Measurements from ENCODE around the gene CP. TPM values are rescaled to one million over a fixed set of nuclear protein-coding genes. Genes with fewer than 3 reads are reported as not detected.

CP gene
- total RNA-seq, 1 donor from 2014 or later = 4.7 TPM

DNA sequence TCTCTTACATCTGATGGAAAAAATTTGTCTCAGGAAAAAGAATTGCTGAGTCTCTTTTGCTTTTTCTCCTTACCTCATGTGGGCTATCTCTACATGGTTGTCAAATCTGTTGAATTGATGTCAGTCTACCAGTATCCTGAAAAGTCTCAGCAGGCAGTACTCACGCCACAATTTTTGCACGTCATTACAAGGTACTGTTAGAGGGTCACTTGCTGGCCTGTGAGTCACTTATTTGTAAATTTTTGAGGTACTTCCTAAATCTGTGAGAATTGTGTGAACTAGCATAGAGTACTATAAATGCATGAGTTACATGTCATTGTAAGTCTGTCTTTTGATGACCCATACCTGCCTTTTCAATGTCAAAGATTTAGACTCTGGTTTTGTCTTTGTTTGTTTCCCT lies 76.3 kb downstream of the CP start:
- DNase-seq (no peak), ATAC-seq (ENCODE audit: poor library complexity) (no peak)
- intact Hi-C loops (cut with DNase I) = no loop called here

DNA sequence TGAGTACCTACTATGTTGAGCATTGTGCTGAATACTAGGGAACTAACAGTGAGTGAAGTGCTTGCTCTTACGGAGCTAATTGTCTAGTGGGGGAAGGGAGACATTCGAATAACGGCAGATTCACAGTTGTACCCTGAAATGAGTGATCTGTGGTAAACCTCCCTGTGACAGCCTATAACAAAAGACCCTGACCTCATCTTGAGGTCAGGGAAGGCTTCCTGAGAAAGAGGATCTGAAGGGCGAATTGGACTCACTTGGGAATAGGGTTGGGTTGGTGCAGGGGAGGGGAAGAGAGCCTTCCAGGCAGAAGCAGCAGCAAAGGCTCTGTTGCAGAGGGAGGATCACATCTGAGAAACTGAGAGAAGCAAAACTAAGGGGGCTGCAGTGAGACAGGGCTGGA lies 78.9 kb downstream of the CP start:
- DNase-seq (no peak), ATAC-seq (ENCODE audit: poor library complexity) (no peak)
- intact Hi-C loops (cut with DNase I) = no loop called here

DNA sequence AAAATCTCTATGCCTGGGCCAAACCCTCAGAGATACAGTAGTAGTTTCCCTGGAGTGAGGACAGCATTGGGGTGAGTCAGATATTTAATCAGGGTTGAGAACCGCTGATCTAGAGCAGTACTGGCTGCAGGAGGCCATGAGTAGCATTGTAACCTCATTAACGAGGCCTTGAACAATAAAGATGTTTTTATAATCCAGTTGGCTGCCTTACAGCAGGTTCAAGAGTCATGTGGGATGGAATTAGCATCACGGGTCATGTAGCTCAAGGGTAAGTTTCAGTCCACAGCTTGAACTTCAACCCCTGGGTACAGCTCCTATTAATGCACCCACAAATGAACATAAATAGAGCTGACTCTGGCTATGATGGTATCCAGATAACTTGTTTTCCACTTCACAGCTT lies 87.1 kb downstream of the CP start:
- intact Hi-C loops (cut with DNase I) = no loop called here
- ATAC-seq (ENCODE audit: poor library complexity) (peak; percentile 12), DNase-seq (no peak)

DNA sequence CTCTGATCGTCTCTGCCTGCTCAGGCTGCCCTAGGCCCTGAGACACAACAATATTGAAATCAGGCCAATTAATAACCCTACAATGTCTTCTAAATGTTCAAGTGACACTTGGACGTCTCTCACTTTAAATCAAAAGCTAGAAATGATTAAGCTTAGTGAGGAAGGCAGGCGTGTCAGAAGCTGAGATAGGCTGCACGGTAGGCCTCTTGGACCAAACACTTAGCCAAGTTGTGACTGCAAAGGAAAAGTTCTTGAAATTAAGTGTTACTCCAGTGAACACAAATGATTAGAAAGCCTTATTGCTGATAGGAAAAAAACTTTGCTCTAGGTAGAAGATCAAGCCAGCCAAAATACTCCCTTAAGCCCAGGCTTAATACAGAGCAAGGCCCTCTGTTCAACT lies 90.0 kb downstream of the CP start:
- DNase-seq = no peak
- ATAC-seq (ENCODE audit: poor library complexity) = no peak
- intact Hi-C loops (cut with DNase I) = no loop called here

DNA sequence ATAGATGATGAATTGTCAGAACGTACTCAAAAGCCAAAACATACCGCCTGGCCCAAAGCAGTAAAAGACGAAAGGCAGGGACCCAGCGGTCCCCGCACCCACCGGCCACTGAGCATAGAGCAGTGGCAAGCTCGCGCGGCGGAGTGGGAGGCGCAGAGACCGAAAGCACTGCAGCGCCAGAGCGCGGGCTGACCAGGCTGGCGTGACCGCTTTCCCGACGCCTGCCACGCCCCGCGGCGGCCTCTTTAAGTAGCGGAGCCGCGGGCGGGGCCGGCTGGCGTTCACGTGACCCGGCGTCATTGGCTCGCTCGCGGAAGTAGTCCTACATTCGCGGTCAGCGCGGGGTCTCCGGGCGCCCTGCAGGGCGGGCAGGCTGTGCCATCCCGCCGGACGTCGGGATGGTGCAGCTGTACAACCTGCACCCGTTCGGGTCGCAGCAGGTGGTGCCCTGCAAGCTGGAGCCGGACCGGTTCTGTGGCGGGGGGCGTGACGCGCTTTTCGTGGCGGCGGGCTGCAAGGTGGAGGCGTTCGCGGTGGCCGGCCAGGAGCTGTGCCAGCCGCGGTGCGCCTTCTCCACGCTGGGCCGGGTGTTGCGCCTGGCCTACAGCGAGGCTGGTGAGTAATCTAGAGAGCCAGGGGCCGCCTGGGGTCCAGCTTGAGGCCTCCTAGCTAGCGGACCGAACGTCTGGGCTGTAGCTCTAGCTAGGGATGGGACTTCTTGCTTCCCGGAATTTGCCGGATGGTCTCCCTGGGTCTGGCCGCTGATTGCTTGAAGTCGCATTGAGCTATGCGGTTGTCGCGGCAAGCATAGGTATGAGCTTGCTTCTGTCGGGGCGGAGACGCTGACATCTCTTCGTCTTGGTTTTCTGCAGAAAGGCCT lies 92.1 kb downstream of the CP start, which contains the start of gene HPS3:
HPS3 (plus strand) TSS at position 313 of the 880 bp plus-strand sequence; CDS start at position 399, 86 bp downstream.
- intact Hi-C loops (cut with DNase I) = no loop called here

DNA sequence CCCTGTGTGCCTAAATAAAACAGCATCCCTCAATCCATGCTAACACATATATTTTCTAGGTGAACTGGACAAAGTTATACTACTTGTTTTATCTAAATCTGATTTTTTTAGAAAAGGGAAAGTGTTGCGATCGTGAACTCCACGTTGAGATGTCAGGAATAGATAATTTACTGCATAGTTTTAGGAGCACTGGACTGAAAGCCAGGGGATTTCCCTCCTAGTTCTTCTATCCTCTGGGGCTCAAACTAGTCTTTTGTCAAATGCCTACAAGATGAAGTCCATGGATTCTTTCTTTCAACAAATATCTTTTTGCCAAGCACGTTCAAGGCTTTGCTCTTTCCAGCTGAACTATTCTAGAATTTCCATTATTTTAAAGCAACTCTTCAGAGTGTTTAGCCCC lies 92.8 kb downstream of the CP start:
- DNase-seq (no peak), ATAC-seq (ENCODE audit: poor library complexity) (no peak)
- intact Hi-C loops (cut with DNase I) = no loop called here

More for the DNA sequence above, 92.1 kb downstream of the CP start, which contains the start of gene HPS3:
- DNase-seq (peak; percentile 98), ATAC-seq (ENCODE audit: poor library complexity) (peak; percentile 99)

DNA sequence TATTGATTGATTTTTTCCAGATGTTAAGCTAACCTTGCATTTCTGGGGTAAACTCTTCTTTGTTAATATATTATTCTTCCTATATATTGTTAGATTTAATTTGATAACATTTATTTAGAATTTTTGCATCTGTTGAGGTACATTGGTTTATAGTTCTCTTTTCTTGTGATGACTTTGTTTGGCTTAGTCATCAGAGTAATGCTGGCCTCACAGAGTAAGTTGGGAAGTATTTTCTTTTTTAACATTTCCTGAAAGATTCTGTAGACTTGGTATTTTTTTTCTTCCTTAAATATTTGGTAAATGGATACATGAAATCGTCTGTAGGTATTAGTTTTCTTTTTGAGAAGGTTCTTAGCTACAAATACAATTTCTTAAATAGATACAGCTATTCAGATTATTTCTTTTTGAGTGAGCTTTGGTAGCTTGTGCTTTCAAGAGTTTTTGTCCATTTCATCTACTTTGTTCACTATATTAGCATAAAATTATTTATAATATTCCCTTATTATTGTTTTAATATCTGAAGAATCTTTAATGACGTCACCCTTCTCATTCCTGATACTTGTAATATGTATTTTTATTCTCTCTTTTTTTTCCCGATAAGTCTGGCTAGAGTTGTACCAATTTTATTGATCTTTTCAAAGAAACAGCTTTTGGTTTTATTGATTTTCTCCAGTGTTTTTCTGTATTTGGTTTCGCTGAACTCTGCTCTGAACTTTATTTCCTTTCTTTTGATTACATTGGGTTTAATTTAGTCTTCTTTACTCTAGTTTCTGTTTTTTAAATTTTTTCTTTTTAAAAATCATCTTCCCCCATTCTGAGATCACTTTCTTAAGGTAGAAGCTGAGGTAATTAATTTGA lies 98.7 kb downstream of the CP start:
- no peak for ATAC-seq (ENCODE audit: poor library complexity)
- intact Hi-C loops (cut with DNase I) = no loop called here
- no peak for DNase-seq

Other genes with a start within 250 kb of the CP start
- gene GYG1, start 230.3 kb downstream of the CP start, total RNA-seq = 171 TPM
- gene HLTF, start 135.3 kb downstream of the CP start, total RNA-seq = 26.4 TPM
- 5.2 TPM for gene HPS3, start 92.2 kb downstream of the CP start, total RNA-seq
- gene TM4SF18, start 111.8 kb upstream of the CP start, total RNA-seq = 13.2 TPM
- 110 TPM for gene TM4SF1, start 155.8 kb upstream of the CP start, total RNA-seq

Data from Right ventricle myocardium superior (tissue), 1 donor.